ENCODE results near the gene TEP1. TPM values are rescaled to one million over a fixed set of nuclear protein-coding genes. Genes with fewer than 3 reads are reported as not detected.

Gene TEP1
- total and polyA plus RNA-seq, 2 of the 13 experiments (the other 11 are each of a cell fraction or from before 2014, with no cell fraction given) = 11.0 to 12.8 TPM

- TF ChIP-seq, protein P1, sequence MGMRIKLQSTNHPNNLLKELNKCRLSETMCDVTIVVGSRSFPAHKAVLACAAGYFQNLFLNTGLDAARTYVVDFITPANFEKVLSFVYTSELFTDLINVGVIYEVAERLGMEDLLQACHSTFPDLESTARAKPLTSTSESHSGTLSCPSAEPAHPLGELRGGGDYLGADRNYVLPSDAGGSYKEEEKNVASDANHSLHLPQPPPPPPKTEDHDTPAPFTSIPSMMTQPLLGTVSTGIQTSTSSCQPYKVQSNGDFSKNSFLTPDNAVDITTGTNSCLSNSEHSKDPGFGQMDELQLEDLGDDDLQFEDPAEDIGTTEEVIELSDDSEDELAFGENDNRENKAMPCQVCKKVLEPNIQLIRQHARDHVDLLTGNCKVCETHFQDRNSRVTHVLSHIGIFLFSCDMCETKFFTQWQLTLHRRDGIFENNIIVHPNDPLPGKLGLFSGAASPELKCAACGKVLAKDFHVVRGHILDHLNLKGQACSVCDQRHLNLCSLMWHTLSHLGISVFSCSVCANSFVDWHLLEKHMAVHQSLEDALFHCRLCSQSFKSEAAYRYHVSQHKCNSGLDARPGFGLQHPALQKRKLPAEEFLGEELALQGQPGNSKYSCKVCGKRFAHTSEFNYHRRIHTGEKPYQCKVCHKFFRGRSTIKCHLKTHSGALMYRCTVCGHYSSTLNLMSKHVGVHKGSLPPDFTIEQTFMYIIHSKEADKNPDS (CRISPR knock-in tag; IDR thresholded peaks at IDR 0.05) = no peak
- TF ChIP-seq CREB1 (IDR thresholded peaks at IDR 0.05) (no peak), CREB1 (CRISPR knock-in tag; IDR thresholded peaks at IDR 0.05) (peak; percentile 71; the same call in 1 of the 2 replicates), ONECUT2 (CRISPR knock-in tag; IDR thresholded peaks at IDR 0.05) (peak; percentile 87), ZEB1 (IDR thresholded peaks at IDR 0.05; ENCODE audit: insufficient replicate concordance, low read depth) (peak; percentile 37), HNF4A (CRISPR knock-in tag; IDR thresholded peaks at IDR 0.05) (0 out of 2 replicates have a peak, but pooled peaks have one; percentile 5), PPARG (CRISPR knock-in tag; conservative IDR thresholded peaks at IDR 0.05) (0 out of 2 replicates have a peak, but pooled peaks have one; percentile 18), RCOR2 (CRISPR knock-in tag; IDR thresholded peaks at IDR 0.05) (0 out of 2 replicates have a peak, but pooled peaks have one; percentile 37), ZNF879 (CRISPR knock-in tag; IDR thresholded peaks at IDR 0.05) (no peak)
- TF ChIP-seq, protein P2, sequence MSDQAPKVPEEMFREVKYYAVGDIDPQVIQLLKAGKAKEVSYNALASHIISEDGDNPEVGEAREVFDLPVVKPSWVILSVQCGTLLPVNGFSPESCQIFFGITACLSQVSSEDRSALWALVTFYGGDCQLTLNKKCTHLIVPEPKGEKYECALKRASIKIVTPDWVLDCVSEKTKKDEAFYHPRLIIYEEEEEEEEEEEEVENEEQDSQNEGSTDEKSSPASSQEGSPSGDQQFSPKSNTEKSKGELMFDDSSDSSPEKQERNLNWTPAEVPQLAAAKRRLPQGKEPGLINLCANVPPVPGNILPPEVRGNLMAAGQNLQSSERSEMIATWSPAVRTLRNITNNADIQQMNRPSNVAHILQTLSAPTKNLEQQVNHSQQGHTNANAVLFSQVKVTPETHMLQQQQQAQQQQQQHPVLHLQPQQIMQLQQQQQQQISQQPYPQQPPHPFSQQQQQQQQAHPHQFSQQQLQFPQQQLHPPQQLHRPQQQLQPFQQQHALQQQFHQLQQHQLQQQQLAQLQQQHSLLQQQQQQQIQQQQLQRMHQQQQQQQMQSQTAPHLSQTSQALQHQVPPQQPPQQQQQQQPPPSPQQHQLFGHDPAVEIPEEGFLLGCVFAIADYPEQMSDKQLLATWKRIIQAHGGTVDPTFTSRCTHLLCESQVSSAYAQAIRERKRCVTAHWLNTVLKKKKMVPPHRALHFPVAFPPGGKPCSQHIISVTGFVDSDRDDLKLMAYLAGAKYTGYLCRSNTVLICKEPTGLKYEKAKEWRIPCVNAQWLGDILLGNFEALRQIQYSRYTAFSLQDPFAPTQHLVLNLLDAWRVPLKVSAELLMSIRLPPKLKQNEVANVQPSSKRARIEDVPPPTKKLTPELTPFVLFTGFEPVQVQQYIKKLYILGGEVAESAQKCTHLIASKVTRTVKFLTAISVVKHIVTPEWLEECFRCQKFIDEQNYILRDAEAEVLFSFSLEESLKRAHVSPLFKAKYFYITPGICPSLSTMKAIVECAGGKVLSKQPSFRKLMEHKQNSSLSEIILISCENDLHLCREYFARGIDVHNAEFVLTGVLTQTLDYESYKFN (CRISPR knock-in tag; conservative IDR thresholded peaks at IDR 0.05) = peak; percentile 86
These were observed 79.8 kb downstream of the TEP1 start (continued) for GRCh38 chr14:20333494-20333841.
